Spleen (tissue), 7 donors: Measurements from ENCODE around the gene SLC7A4.

ENCODE experiments used
- CTCF ChIP-seq, 11 experiments: fragments of 200-600 bp in 7 of 11; fragments of 450-650 bp in 4 of 11; sonication (generic) in 4 of 11; IDR thresholded peaks in 8 of 11; conservative IDR thresholded peaks in 3 of 11; 1 replicate in 7 of 11; 2 replicates in 4 of 11; pipeline versions ENCODE4 v1.4.0 to v1.8.0; 2016 to 2021; ENCODE audit warnings: antibody characterized with exemption in 11 of 11, inconsistent platforms in 4 of 11, mild to moderate bottlenecking in 1 of 11
- POLR2AphosphoS5 ChIP-seq, 3 donors: sonication (generic); formaldehyde crosslinking; IDR thresholded peaks; one replicate each; pipeline ENCODE4 v1.5.1; 2017; ENCODE audit warnings: antibody characterized with exemption in 3 of 3
- donor health status: DM: no; HTN: no; CAD: no; lungs with moderate emphysema.
- donor health status: DM: no; HTN: no; CAD: no.
- donor health status: DM: no; HTN: no; CAD: no.

DNA sequence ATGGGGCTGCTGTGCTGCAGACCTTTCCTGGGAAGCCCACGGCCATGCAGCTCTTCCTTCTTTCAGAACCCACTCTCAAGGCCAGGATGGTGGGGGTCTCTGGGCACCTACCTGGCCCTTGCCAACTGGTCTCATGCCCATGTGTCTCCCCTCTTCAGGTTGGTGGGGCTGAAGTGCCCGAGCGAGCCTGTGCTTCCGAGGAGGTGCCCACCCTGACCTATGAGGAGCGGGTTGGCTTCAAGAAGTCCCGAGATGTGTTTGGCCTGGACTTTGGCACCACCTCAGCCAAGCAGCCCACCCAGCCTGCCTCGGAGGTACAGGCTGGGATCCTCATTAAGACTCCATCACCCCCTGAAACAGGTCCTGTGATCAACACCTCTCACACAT lies 40.3 kb downstream of the SLC7A4 start:
- no peak for TF ChIP-seq CTCF (IDR thresholded peaks at IDR 0.05 in 8 of 11, conservative IDR thresholded peaks at IDR 0.05 in 3 of 11)
- TF ChIP-seq POLR2AphosphoS5 (IDR thresholded peaks at IDR 0.05), result no peak
